K562 (cell line): ENCODE data around the gene UBE2O. TPM values are rescaled to one million over a fixed set of nuclear protein-coding genes. Genes with fewer than 3 reads are reported as not detected.
A peak's percentile ranks its signal among the peaks of the same experiment; 100 is the strongest.

Source experiments
- CBFA2T3 ChIP-seq: fragments of 450-650 bp; IDR thresholded peaks from 2 replicates; pipeline ENCODE4 v1.6.1; 2017
- HBP1 ChIP-seq: fragments of 450-650 bp; formaldehyde crosslinking; IDR thresholded peaks from 2 replicates; pipeline ENCODE4 v1.4.0; 2022; ENCODE audit warnings: missing genetic modification characterization
- MEIS2 ChIP-seq: fragments of 450-650 bp; IDR thresholded peaks from 2 replicates; pipeline ENCODE4 v1.6.1; 2014; ENCODE audit warnings: mild to moderate bottlenecking; ENCODE audit not compliant: partially characterized antibody
- NCOR1 ChIP-seq: fragments of 450-650 bp; IDR thresholded peaks from 2 replicates; pipeline ENCODE4 v1.6.1; 2016; ENCODE audit warnings: mild to moderate bottlenecking, moderate library complexity
- SETDB1 ChIP-seq: IDR thresholded peaks from one replicate; pipeline ENCODE4 v1.6.1; 2012; ENCODE audit warnings: low read length, control low read depth, inconsistent platforms
- TOE1 ChIP-seq, 2 experiments: fragments of 450-650 bp in 1 of 2; sonication (generic) in 1 of 2; formaldehyde crosslinking in 1 of 2; IDR thresholded peaks; 2 replicates each; pipeline versions ENCODE4 v1.7.1 to v1.8.0; 2016 to 2022; ENCODE audit warnings: borderline replicate concordance in 2 of 2, mild to moderate bottlenecking in 2 of 2, antibody characterized with exemption in 1 of 2, inconsistent platforms in 1 of 2, low read depth in 1 of 2, missing genetic modification reagents in 1 of 2, moderate library complexity in 1 of 2
- ZNF592 ChIP-seq: fragments of 450-650 bp; IDR thresholded peaks from 2 replicates; pipeline ENCODE4 v1.6.1; 2017; ENCODE audit warnings: antibody characterized with exemption, mild to moderate bottlenecking
- polyA plus RNA-seq, 8 experiments: library from polyadenylated mRNA; depleted of rRNA in 4 of 8; stranded (reverse) in 5 of 8; unstranded in 3 of 8; fragments of >200 nt; fragmentation: Nextera tagmentation in 2 of 8; fragmentation: Illumina TruSeq in 1 of 8; extraction: Ambion mirVana in 2 of 8; extraction: Trizol in 1 of 8; gene quantifications; 2 replicates each; pipeline versions ENCODE4 v1.2.1 to v1.2.3, GENCODE V29; 2011 to 2014; ENCODE audit warnings: inconsistent platforms in 1 of 8, missing spikeins in 1 of 8
- total RNA-seq, 7 experiments: library from RNA; depleted of rRNA in 6 of 7; stranded (reverse); fragments of >200 nt in 6 of 7; fragmentation: Illumina TruSeq in 2 of 7; extraction: Trizol in 2 of 7; gene quantifications; 2 replicates each; pipeline versions ENCODE4 v1.2.1 to v1.2.3, GENCODE V29; 2011 to 2021; ENCODE audit warnings: low replicate concordance in 1 of 7
- TF ChIP-seq, protein P1 (sequence below), 2 experiments: fragments of 450-650 bp in 1 of 2; sonication (generic) in 1 of 2; formaldehyde crosslinking in 1 of 2; IDR thresholded peaks in 1 of 2; conservative IDR thresholded peaks in 1 of 2; 2 replicates each; pipeline versions ENCODE4 v1.6.1 to v1.8.1; 2016 to 2023; ENCODE audit warnings: mild to moderate bottlenecking in 2 of 2, moderate library complexity in 2 of 2, inconsistent platforms in 1 of 2, missing genetic modification reagents in 1 of 2
- TF ChIP-seq, protein P2 (sequence below): fragments of 250-450 bp; sonication (Bioruptor Pico); IDR thresholded peaks from 2 replicates; pipeline ENCODE4 v1.4.0; 2020

The UBE2O gene
- total and polyA plus RNA-seq, 9 of the 15 experiments (the other 6 are each of a cell fraction or from before 2014, with no cell fraction given), result 1.6 to 39.7 (median 13.3) TPM

- TF ChIP-seq ZNF592 (peak; percentile 76), TOE1 (IDR thresholded peaks at IDR 0.05; ENCODE audit: borderline replicate concordance) (no peak), TOE1 (CRISPR knock-in tag; IDR thresholded peaks at IDR 0.05; ENCODE audit: borderline replicate concordance, low read depth) (no peak), MEIS2 (peak; percentile 44), HBP1 (0 out of 2 replicates have a peak, but pooled peaks have one; percentile 15), NCOR1 (peak; percentile 51), CBFA2T3 (peak; percentile 62), SETDB1 (no peak)
- TF ChIP-seq, protein P1, sequence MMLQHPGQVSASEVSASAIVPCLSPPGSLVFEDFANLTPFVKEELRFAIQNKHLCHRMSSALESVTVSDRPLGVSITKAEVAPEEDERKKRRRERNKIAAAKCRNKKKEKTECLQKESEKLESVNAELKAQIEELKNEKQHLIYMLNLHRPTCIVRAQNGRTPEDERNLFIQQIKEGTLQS (IDR thresholded peaks at IDR 0.05), result peak; percentile 59
- TF ChIP-seq, protein P1 (CRISPR knock-in tag; conservative IDR thresholded peaks at IDR 0.05), result no peak
- TF ChIP-seq, protein P2, sequence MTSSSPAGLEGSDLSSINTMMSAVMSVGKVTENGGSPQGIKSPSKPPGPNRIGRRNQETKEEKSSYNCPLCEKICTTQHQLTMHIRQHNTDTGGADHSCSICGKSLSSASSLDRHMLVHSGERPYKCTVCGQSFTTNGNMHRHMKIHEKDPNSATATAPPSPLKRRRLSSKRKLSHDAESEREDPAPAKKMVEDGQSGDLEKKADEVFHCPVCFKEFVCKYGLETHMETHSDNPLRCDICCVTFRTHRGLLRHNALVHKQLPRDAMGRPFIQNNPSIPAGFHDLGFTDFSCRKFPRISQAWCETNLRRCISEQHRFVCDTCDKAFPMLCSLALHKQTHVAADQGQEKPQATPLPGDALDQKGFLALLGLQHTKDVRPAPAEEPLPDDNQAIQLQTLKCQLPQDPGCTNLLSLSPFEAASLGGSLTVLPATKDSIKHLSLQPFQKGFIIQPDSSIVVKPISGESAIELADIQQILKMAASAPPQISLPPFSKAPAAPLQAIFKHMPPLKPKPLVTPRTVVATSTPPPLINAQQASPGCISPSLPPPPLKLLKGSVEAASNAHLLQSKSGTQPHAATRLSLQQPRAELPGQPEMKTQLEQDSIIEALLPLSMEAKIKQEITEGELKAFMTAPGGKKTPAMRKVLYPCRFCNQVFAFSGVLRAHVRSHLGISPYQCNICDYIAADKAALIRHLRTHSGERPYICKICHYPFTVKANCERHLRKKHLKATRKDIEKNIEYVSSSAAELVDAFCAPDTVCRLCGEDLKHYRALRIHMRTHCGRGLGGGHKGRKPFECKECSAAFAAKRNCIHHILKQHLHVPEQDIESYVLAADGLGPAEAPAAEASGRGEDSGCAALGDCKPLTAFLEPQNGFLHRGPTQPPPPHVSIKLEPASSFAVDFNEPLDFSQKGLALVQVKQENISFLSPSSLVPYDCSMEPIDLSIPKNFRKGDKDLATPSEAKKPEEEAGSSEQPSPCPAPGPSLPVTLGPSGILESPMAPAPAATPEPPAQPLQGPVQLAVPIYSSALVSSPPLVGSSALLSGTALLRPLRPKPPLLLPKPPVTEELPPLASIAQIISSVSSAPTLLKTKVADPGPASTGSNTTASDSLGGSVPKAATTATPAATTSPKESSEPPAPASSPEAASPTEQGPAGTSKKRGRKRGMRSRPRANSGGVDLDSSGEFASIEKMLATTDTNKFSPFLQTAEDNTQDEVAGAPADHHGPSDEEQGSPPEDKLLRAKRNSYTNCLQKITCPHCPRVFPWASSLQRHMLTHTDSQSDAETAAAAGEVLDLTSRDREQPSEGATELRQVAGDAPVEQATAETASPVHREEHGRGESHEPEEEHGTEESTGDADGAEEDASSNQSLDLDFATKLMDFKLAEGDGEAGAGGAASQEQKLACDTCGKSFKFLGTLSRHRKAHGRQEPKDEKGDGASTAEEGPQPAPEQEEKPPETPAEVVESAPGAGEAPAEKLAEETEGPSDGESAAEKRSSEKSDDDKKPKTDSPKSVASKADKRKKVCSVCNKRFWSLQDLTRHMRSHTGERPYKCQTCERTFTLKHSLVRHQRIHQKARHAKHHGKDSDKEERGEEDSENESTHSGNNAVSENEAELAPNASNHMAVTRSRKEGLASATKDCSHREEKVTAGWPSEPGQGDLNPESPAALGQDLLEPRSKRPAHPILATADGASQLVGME (CRISPR knock-in tag), result 0 out of 2 replicates have a peak, but pooled peaks have one; percentile 54
Measured at GRCh38 chr17:76442341-76443338, 10.3 kb downstream of the UBE2O start (continued).
